Stimulated activated CD8-positive, alpha-beta memory T cell treated with anti-CD3 and anti-CD28 coated beads, Interleukin-4, amount 100 ng/mL, for 4 hours (primary cell): ENCODE results near the gene ARPP19.
A peak's percentile ranks its signal among the peaks of the same experiment; 100 is the strongest.
"Not testable (repeated sequence)": the region's sequence is repeated elsewhere in the genome, so short reads cannot be mapped to it uniquely, and the experiment has no call there.

Experiments used
- DNase-seq, 2 donors: peaks; one replicate each; pipeline ENCODE4 v3.0.0-alpha.2; 2020; ENCODE audit warnings: low read depth in 2 of 2, low spot score in 1 of 2

Gene ARPP19

GRCh38 chr15:52568601-52569585, at the start of gene ARPP19:
Gene ARPP19 (minus strand): TSS chr15:52569030. CDS start chr15:52568892, 138 bp downstream.
- peak; percentile 49 to 58 for DNase-seq

GRCh38 chr15:52617026-52617425, 48.2 kb upstream of the ARPP19 start:
- DNase-seq, result no peak

GRCh38 chr15:52615302-52615701, 46.5 kb upstream of the ARPP19 start:
- no peak for DNase-seq

- DNase-seq, result no peak
These were observed 40.8 kb upstream of the ARPP19 start for GRCh38 chr15:52609593-52609992.

- DNase-seq, result no peak
These were observed 15.6 kb upstream of the ARPP19 start for GRCh38 chr15:52584414-52584813.

GRCh38 chr15:52579852-52580251, 11.0 kb upstream of the ARPP19 start:
- DNase-seq, result no peak

- DNase-seq, result no peak
These were observed 7.9 kb upstream of the ARPP19 start for GRCh38 chr15:52576692-52577091.

- not testable (repeated sequence) for DNase-seq
These were observed 6.7 kb upstream of the ARPP19 start for GRCh38 chr15:52575573-52575972.

GRCh38 chr15:52575072-52575471, 6.2 kb upstream of the ARPP19 start:
- DNase-seq, result no peak

- DNase-seq, result not testable (repeated sequence)
These were observed 5.8 kb upstream of the ARPP19 start for GRCh38 chr15:52574623-52575022.

GRCh38 chr15:52567871-52568600, 794 bp downstream of the ARPP19 start:
- no peak for DNase-seq

- DNase-seq, result no peak
These were observed 1.9 kb downstream of the ARPP19 start for GRCh38 chr15:52566889-52567288.

GRCh38 chr15:52565417-52566358, 3.1 kb downstream of the ARPP19 start:
- not testable (repeated sequence) for DNase-seq

- DNase-seq, result no peak
These were observed 5.2 kb downstream of the ARPP19 start for GRCh38 chr15:52563501-52564060.

- no peak for DNase-seq
These were observed 9.3 kb downstream of the ARPP19 start for GRCh38 chr15:52559575-52559974.

GRCh38 chr15:52559022-52559421, 9.8 kb downstream of the ARPP19 start:
- DNase-seq, result no peak

GRCh38 chr15:52558196-52558595, 10.6 kb downstream of the ARPP19 start:
- no peak for DNase-seq

GRCh38 chr15:52557274-52557641, 11.6 kb downstream of the ARPP19 start:
- DNase-seq, result no peak

GRCh38 chr15:52556524-52557273, 12.1 kb downstream of the ARPP19 start:
- DNase-seq, result no peak

GRCh38 chr15:52552303-52552702, 16.5 kb downstream of the ARPP19 start:
- no peak for DNase-seq
